WTC11 (cell line): ENCODE results near the gene BRICD5. TPM values are rescaled to one million over a fixed set of nuclear protein-coding genes. Genes with fewer than 3 reads are reported as not detected.

Source experiments
- ATAC-seq: fragments of 200-7000 bp; cut with Tn5 transposase; 2 replicates; pipeline ENCODE4 v1.10.0; 2021; ENCODE audit warnings: mild to moderate bottlenecking, moderate library complexity
- CTCF ChIA-PET: fragments of 300-600 bp; sonication (Branson Sonifier 250); formaldehyde crosslinking; loops from one replicate; lab custom pipeline; 2021; ENCODE audit warnings: antibody characterized with exemption; lab: Charles Lee
- POLR2A ChIA-PET: fragments of 350-600 bp; sonication (Branson Sonifier 250); formaldehyde crosslinking; loops from one replicate; lab custom pipeline; 2021; ENCODE audit warnings: antibody characterized with exemption; lab: Charles Lee
- DNase-seq: peaks from one replicate; pipeline ENCODE4 v3.0.0; 2021; ENCODE audit warnings: low spot score
- H3K27ac Mint-ChIP-seq: 2 replicates; pipeline ENCODE4 v1.8.0; 2021; ENCODE audit warnings: mixed read lengths
- H3K27me3 Mint-ChIP-seq: 2 replicates; pipeline ENCODE4 v1.8.0; 2021; ENCODE audit warnings: low read depth, mild to moderate bottlenecking, moderate library complexity, mixed read lengths
- H3K36me3 Mint-ChIP-seq: 2 replicates; pipeline ENCODE4 v1.8.0; 2021; ENCODE audit warnings: mixed read lengths
- H3K4me1 Mint-ChIP-seq: 2 replicates; pipeline ENCODE4 v1.8.0; 2022; ENCODE audit warnings: mixed read lengths
- H3K4me3 Mint-ChIP-seq: 2 replicates; pipeline ENCODE4 v1.8.0; 2021; ENCODE audit warnings: mild to moderate bottlenecking, moderate library complexity, mixed read lengths
- H3K9me3 Mint-ChIP-seq: 2 replicates; pipeline ENCODE4 v1.8.0; 2021; ENCODE audit warnings: mixed read lengths
- HMGA2 ChIP-seq: fragments of 250-450 bp; sonication (Bioruptor Pico); IDR thresholded peaks from 2 replicates; pipeline ENCODE4 v1.4.0; 2021; ENCODE audit warnings: mild to moderate bottlenecking, moderate library complexity
- MYBL2 ChIP-seq: sonication (generic); formaldehyde crosslinking; IDR thresholded peaks from 2 replicates; pipeline ENCODE4 v1.8.1; 2023; ENCODE audit warnings: mild to moderate bottlenecking, moderate library complexity, missing genetic modification reagents
- NFYB ChIP-seq: sonication (generic); formaldehyde crosslinking; conservative IDR thresholded peaks from 2 replicates; pipeline ENCODE4 v1.8.0; 2022; ENCODE audit warnings: low read depth, missing genetic modification reagents
- NR1H2 ChIP-seq: sonication (generic); formaldehyde crosslinking; IDR thresholded peaks from 2 replicates; pipeline ENCODE4 v1.9.0; 2021; ENCODE audit warnings: mild to moderate bottlenecking, moderate library complexity, missing genetic modification reagents
- ZNF232 ChIP-seq: sonication (generic); formaldehyde crosslinking; IDR thresholded peaks from 2 replicates; pipeline ENCODE4 v1.8.0; 2022; ENCODE audit warnings: mild to moderate bottlenecking, missing genetic modification reagents
- ZNF416 ChIP-seq: fragments of 250-450 bp; sonication (Bioruptor Pico); IDR thresholded peaks from 2 replicates; pipeline ENCODE4 v1.9.0; 2021; ENCODE audit warnings: mild to moderate bottlenecking, inconsistent platforms
- total RNA-seq: library from RNA; stranded (reverse); gene quantifications from 3 replicates; pipeline ENCODE4 v1.2.3, GENCODE V29; 2021
- TF ChIP-seq, protein P1 (sequence below): sonication (generic); formaldehyde crosslinking; IDR thresholded peaks from 2 replicates; pipeline ENCODE4 v1.8.1; 2023; ENCODE audit warnings: mild to moderate bottlenecking, missing genetic modification reagents, borderline replicate concordance
- TF ChIP-seq, protein P2 (sequence below): sonication (generic); formaldehyde crosslinking; IDR thresholded peaks from 2 replicates; pipeline ENCODE4 v1.8.1; 2023; ENCODE audit warnings: mild to moderate bottlenecking, moderate library complexity, missing genetic modification reagents
- TF ChIP-seq, protein P3 (sequence below): sonication (generic); formaldehyde crosslinking; IDR thresholded peaks from 2 replicates; pipeline ENCODE4 v1.8.0; 2023; ENCODE audit warnings: missing genetic modification reagents
- TF ChIP-seq, protein P4 (sequence below): fragments of 250-450 bp; sonication (Bioruptor Pico); IDR thresholded peaks from 2 replicates; pipeline ENCODE4 v1.9.0; 2021; ENCODE audit warnings: mild to moderate bottlenecking
- TF ChIP-seq, protein P5 (sequence below): sonication (generic); formaldehyde crosslinking; IDR thresholded peaks from 2 replicates; pipeline ENCODE4 v1.8.0; 2022; ENCODE audit warnings: mild to moderate bottlenecking, missing genetic modification reagents
- TF ChIP-seq, protein P6 (sequence below): sonication (generic); formaldehyde crosslinking; IDR thresholded peaks from 2 replicates; pipeline ENCODE4 v1.8.1; 2023; ENCODE audit warnings: mild to moderate bottlenecking, missing genetic modification reagents
- TF ChIP-seq, protein P7 (sequence below): sonication (generic); formaldehyde crosslinking; IDR thresholded peaks from 2 replicates; pipeline ENCODE4 v1.8.1; 2022; ENCODE audit warnings: mild to moderate bottlenecking, moderate library complexity, missing genetic modification reagents
- TF ChIP-seq, protein P8 (sequence below): sonication (generic); formaldehyde crosslinking; IDR thresholded peaks from 2 replicates; pipeline ENCODE4 v1.8.1; 2022; ENCODE audit warnings: low read depth, mild to moderate bottlenecking, moderate library complexity, missing genetic modification reagents, borderline replicate concordance
- TF ChIP-seq, protein P9 (sequence below): sonication (generic); formaldehyde crosslinking; IDR thresholded peaks from 2 replicates; pipeline ENCODE4 v1.8.1; 2022; ENCODE audit warnings: low read depth, missing genetic modification reagents, borderline replicate concordance
- TF ChIP-seq, protein P10 (sequence below): fragments of 250-450 bp; sonication (Bioruptor Pico); IDR thresholded peaks from 2 replicates; pipeline ENCODE4 v2.1.2; 2022; ENCODE audit warnings: mild to moderate bottlenecking, moderate library complexity

The BRICD5 gene
- total RNA-seq, 1 experiment from 2014 or later: 13.6 TPM

DNA sequence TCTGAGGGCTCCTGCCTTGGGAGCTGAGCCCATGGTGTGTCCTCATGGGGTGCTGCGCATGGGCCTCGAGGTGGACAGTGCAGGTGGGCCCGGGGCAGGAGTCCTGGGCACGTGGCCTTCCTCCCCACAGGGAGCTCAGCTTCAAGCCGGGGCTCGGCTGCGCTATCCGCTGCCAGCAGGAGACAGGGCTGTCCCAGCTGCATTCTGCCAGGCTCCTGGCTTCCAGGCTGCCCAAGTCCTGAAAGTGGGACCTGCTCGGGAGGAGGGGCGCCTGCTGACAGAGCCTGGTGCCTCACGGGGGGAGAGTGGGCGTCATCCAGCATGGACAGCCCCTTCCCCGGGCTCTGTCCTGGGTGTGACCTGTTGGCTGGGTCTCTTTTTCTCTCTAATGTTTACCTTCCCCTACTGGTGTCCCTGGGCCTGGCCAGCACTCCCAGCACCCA, 48.0 kb downstream of the BRICD5 start:
- Mint-ChIP-seq H3K27ac (no peak overlapping the region), H3K9me3 (no peaks in the 10 kb centered on the region), H3K4me3 (no peak overlapping the region), H3K36me3 (peaks cover 13% of the 10 kb centered on the region)
- no peak for DNase-seq
- ATAC-seq: no peak
- CTCF ChIA-PET: no interaction called here
- TF ChIP-seq, protein P1, sequence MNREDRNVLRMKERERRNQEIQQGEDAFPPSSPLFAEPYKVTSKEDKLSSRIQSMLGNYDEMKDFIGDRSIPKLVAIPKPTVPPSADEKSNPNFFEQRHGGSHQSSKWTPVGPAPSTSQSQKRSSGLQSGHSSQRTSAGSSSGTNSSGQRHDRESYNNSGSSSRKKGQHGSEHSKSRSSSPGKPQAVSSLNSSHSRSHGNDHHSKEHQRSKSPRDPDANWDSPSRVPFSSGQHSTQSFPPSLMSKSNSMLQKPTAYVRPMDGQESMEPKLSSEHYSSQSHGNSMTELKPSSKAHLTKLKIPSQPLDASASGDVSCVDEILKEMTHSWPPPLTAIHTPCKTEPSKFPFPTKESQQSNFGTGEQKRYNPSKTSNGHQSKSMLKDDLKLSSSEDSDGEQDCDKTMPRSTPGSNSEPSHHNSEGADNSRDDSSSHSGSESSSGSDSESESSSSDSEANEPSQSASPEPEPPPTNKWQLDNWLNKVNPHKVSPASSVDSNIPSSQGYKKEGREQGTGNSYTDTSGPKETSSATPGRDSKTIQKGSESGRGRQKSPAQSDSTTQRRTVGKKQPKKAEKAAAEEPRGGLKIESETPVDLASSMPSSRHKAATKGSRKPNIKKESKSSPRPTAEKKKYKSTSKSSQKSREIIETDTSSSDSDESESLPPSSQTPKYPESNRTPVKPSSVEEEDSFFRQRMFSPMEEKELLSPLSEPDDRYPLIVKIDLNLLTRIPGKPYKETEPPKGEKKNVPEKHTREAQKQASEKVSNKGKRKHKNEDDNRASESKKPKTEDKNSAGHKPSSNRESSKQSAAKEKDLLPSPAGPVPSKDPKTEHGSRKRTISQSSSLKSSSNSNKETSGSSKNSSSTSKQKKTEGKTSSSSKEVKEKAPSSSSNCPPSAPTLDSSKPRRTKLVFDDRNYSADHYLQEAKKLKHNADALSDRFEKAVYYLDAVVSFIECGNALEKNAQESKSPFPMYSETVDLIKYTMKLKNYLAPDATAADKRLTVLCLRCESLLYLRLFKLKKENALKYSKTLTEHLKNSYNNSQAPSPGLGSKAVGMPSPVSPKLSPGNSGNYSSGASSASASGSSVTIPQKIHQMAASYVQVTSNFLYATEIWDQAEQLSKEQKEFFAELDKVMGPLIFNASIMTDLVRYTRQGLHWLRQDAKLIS (CRISPR knock-in tag): no peak
- TF ChIP-seq, protein P2, sequence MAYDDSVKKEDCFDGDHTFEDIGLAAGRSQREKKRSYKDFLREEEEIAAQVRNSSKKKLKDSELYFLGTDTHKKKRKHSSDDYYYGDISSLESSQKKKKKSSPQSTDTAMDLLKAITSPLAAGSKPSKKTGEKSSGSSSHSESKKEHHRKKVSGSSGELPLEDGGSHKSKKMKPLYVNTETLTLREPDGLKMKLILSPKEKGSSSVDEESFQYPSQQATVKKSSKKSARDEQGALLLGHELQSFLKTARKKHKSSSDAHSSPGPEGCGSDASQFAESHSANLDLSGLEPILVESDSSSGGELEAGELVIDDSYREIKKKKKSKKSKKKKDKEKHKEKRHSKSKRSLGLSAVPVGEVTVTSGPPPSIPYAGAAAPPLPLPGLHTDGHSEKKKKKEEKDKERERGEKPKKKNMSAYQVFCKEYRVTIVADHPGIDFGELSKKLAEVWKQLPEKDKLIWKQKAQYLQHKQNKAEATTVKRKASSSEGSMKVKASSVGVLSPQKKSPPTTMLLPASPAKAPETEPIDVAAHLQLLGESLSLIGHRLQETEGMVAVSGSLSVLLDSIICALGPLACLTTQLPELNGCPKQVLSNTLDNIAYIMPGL (CRISPR knock-in tag): no peak
- TF ChIP-seq, protein P3, sequence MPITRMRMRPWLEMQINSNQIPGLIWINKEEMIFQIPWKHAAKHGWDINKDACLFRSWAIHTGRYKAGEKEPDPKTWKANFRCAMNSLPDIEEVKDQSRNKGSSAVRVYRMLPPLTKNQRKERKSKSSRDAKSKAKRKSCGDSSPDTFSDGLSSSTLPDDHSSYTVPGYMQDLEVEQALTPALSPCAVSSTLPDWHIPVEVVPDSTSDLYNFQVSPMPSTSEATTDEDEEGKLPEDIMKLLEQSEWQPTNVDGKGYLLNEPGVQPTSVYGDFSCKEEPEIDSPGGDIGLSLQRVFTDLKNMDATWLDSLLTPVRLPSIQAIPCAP: no peak
- TF ChIP-seq, protein P4, sequence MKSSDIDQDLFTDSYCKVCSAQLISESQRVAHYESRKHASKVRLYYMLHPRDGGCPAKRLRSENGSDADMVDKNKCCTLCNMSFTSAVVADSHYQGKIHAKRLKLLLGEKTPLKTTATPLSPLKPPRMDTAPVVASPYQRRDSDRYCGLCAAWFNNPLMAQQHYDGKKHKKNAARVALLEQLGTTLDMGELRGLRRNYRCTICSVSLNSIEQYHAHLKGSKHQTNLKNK (CRISPR knock-in tag): no peak
- TF ChIP-seq, protein P5, sequence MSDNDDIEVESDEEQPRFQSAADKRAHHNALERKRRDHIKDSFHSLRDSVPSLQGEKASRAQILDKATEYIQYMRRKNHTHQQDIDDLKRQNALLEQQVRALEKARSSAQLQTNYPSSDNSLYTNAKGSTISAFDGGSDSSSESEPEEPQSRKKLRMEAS (CRISPR knock-in tag): no peak
- TF ChIP-seq, protein P6, sequence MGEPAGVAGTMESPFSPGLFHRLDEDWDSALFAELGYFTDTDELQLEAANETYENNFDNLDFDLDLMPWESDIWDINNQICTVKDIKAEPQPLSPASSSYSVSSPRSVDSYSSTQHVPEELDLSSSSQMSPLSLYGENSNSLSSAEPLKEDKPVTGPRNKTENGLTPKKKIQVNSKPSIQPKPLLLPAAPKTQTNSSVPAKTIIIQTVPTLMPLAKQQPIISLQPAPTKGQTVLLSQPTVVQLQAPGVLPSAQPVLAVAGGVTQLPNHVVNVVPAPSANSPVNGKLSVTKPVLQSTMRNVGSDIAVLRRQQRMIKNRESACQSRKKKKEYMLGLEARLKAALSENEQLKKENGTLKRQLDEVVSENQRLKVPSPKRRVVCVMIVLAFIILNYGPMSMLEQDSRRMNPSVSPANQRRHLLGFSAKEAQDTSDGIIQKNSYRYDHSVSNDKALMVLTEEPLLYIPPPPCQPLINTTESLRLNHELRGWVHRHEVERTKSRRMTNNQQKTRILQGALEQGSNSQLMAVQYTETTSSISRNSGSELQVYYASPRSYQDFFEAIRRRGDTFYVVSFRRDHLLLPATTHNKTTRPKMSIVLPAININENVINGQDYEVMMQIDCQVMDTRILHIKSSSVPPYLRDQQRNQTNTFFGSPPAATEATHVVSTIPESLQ (CRISPR knock-in tag): no peak
- no peak for TF ChIP-seq HMGA2 (CRISPR knock-in tag)
- no peak for TF ChIP-seq ZNF232 (CRISPR knock-in tag)
- TF ChIP-seq MYBL2 (CRISPR knock-in tag): no peak
- TF ChIP-seq, protein P7, sequence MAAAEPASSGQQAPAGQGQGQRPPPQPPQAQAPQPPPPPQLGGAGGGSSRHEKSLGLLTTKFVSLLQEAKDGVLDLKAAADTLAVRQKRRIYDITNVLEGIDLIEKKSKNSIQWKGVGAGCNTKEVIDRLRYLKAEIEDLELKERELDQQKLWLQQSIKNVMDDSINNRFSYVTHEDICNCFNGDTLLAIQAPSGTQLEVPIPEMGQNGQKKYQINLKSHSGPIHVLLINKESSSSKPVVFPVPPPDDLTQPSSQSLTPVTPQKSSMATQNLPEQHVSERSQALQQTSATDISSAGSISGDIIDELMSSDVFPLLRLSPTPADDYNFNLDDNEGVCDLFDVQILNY (CRISPR knock-in tag): no peak
- TF ChIP-seq ZNF416: no peak
- no peak for TF ChIP-seq NR1H2 (CRISPR knock-in tag)
- TF ChIP-seq, protein P8, sequence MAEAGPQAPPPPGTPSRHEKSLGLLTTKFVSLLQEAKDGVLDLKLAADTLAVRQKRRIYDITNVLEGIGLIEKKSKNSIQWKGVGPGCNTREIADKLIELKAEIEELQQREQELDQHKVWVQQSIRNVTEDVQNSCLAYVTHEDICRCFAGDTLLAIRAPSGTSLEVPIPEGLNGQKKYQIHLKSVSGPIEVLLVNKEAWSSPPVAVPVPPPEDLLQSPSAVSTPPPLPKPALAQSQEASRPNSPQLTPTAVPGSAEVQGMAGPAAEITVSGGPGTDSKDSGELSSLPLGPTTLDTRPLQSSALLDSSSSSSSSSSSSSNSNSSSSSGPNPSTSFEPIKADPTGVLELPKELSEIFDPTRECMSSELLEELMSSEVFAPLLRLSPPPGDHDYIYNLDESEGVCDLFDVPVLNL (CRISPR knock-in tag): no peak
- TF ChIP-seq, protein P9, sequence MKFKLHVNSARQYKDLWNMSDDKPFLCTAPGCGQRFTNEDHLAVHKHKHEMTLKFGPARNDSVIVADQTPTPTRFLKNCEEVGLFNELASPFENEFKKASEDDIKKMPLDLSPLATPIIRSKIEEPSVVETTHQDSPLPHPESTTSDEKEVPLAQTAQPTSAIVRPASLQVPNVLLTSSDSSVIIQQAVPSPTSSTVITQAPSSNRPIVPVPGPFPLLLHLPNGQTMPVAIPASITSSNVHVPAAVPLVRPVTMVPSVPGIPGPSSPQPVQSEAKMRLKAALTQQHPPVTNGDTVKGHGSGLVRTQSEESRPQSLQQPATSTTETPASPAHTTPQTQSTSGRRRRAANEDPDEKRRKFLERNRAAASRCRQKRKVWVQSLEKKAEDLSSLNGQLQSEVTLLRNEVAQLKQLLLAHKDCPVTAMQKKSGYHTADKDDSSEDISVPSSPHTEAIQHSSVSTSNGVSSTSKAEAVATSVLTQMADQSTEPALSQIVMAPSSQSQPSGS (CRISPR knock-in tag): no peak
- no peak for TF ChIP-seq NFYB
- TF ChIP-seq, protein P10, sequence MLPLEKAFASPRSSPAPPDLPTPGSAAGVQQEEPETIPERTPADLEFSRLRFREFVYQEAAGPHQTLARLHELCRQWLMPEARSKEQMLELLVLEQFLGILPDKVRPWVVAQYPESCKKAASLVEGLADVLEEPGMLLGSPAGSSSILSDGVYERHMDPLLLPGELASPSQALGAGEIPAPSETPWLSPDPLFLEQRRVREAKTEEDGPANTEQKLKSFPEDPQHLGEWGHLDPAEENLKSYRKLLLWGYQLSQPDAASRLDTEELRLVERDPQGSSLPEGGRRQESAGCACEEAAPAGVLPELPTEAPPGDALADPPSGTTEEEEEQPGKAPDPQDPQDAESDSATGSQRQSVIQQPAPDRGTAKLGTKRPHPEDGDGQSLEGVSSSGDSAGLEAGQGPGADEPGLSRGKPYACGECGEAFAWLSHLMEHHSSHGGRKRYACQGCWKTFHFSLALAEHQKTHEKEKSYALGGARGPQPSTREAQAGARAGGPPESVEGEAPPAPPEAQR (CRISPR knock-in tag): no peak
- TF ChIP-seq, all 79 proteins: peak for 0
- peaks cover 11% of the 10 kb centered on the region for H3K4me1 Mint-ChIP-seq
- POLR2A ChIA-PET: no interaction called here
- H3K27me3 Mint-ChIP-seq: no peaks in the 10 kb centered on the region
